Left hindlimb (tissue), 1 donor: ENCODE measurements around the gene ZNF442.
"Not testable (repeated sequence)": the region's sequence is repeated elsewhere in the genome, so short reads cannot be mapped to it uniquely, and the experiment has no call there.

Source experiments
- DNase-seq: peaks from one replicate; pipeline ENCODE4 v3.0.0-alpha.2; 2018

Gene ZNF442

GRCh38 chr19:12325690-12326089, 39.8 kb downstream of the ZNF442 start:
- DNase-seq = no peak

DNA sequence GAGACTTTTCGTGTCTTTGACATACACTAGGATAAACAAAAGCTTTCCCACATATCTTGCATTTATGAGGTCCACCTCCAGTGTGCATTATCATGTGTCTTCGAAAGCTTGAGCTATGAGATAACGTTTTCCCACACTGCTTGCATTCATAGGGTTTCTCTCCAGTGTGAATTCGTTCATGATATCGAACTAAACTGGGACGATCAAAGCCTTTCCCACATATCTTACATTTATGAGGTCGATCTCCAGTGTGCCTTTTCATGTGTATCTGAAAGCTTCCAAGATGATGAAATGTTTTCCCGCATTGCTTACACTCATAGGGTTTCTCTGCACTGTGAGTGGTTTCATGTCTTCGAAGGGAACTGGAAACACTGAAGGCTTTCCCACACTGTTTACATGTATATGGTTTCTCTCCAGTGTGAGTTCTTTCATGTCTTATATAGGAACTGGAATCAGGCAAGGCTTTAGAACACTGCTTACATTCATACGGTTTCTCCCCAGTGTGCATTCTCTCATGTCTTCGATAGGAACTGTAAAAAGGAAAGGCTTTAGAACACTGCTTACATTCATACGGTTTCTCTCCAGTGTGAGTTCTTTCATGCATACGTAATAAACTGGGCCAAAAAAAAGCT, 46.6 kb downstream of the ZNF442 start:
- no peak for DNase-seq

GRCh38 chr19:12314553-12314952, 50.9 kb downstream of the ZNF442 start:
- no peak for DNase-seq

DNA sequence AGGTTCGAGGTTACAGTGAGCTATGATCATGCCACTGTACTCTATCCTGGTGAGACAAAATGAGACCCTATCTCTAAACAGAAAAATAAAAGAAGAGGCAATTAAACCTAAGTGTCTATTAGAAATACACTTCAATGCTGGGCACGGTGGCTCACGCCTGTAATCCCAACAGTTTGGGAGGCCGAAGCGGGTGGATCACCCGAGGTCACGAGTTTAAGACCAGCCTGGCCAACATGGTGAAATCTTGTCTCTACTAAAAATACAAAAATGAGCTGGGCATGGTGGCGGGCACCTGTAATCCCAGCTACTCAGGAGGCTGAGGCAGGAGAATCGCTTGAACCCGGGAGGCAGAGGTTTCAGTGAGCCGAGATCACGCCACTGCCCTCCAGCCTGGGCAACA, 56.6 kb downstream of the ZNF442 start:
- not testable (repeated sequence) for DNase-seq
